GM21717 (cell line): Measurements from ENCODE around the gene FNDC3B.

Experiments used
- ATAC-seq: cut with Tn5 transposase; IDR thresholded peaks from one replicate; pipeline ENCODE4 v1.9.1; 2021; ENCODE audit warnings: mild to moderate bottlenecking, moderate library complexity; ENCODE audit not compliant: unreplicated experiment

FNDC3B gene

GRCh38 chr3:172184106-172184822, 144.9 kb downstream of the FNDC3B start:
- no peak for ATAC-seq

GRCh38 chr3:172185907-172186306, 146.5 kb downstream of the FNDC3B start:
- no peak for ATAC-seq

GRCh38 chr3:172186607-172187006, 147.2 kb downstream of the FNDC3B start:
- no peak for ATAC-seq

GRCh38 chr3:172187511-172187910, 148.1 kb downstream of the FNDC3B start:
- ATAC-seq, result no peak

- ATAC-seq, result no peak
Measured at GRCh38 chr3:172188511-172188910, 149.1 kb downstream of the FNDC3B start.

GRCh38 chr3:172189213-172189612, 149.8 kb downstream of the FNDC3B start:
- no peak for ATAC-seq

- ATAC-seq, result no peak
Measured at GRCh38 chr3:172189987-172190603, 150.7 kb downstream of the FNDC3B start.

- ATAC-seq, result no peak
Measured at GRCh38 chr3:172190980-172191379, 151.6 kb downstream of the FNDC3B start.

GRCh38 chr3:172191629-172192028, 152.3 kb downstream of the FNDC3B start:
- ATAC-seq, result no peak

GRCh38 chr3:172192830-172193415, 153.5 kb downstream of the FNDC3B start:
- ATAC-seq, result no peak

- no peak for ATAC-seq
Measured at GRCh38 chr3:172193436-172193835, 154.1 kb downstream of the FNDC3B start.

- no peak for ATAC-seq
Measured at GRCh38 chr3:172194702-172195406, 155.5 kb downstream of the FNDC3B start.

- no peak for ATAC-seq
Measured at GRCh38 chr3:172195407-172195754, 156.0 kb downstream of the FNDC3B start.

- ATAC-seq, result no peak
Measured at GRCh38 chr3:172197344-172197743, 158.0 kb downstream of the FNDC3B start.

- no peak for ATAC-seq
Measured at GRCh38 chr3:172198428-172198827, 159.1 kb downstream of the FNDC3B start.

GRCh38 chr3:172199850-172200369, 160.5 kb downstream of the FNDC3B start:
- ATAC-seq, result no peak

GRCh38 chr3:172201136-172201869, 161.9 kb downstream of the FNDC3B start:
- ATAC-seq, result no peak

GRCh38 chr3:172201870-172202236, 162.5 kb downstream of the FNDC3B start:
- no peak for ATAC-seq

GRCh38 chr3:172202797-172203196, 163.4 kb downstream of the FNDC3B start:
- ATAC-seq, result no peak

GRCh38 chr3:172203522-172204258, 164.3 kb downstream of the FNDC3B start:
- ATAC-seq, result no peak
